HG03521 (cell line): ENCODE measurements around the gene RAB27A.

ENCODE experiments used
- ATAC-seq: cut with Tn5 transposase; IDR thresholded peaks from one replicate; pipeline ENCODE4 v1.9.1; 2021; ENCODE audit warnings: mild to moderate bottlenecking, moderate library complexity; ENCODE audit not compliant: unreplicated experiment

Gene RAB27A

GRCh38 chr15:55230051-55230670 is 59.5 kb downstream of the RAB27A start:
- ATAC-seq = no peak

DNA sequence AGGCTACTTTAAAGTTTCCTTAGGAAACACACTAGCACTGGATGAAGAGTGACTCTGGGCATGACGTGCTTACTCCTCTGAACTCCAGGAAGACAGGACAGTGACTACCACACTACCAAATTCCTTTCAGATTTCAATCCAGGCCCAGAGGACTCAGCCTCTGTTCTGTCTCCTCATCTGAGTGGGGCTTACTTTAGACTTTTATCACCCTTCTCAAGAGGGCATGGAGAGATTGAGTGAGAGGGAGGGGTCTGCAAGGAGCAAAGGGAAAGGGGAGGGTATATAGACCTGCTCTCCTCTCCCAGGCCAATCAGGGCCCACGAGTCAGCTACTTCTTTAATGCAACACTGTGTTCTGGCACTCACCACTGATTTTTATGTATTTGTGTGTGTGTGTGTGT is 63.5 kb downstream of the RAB27A start:
- ATAC-seq = no peak

- ATAC-seq = no peak
Observed at GRCh38 chr15:55224892-55225291, 64.7 kb downstream of the RAB27A start.

GRCh38 chr15:55222588-55222987 is 67.0 kb downstream of the RAB27A start:
- ATAC-seq = peak; percentile 71

DNA sequence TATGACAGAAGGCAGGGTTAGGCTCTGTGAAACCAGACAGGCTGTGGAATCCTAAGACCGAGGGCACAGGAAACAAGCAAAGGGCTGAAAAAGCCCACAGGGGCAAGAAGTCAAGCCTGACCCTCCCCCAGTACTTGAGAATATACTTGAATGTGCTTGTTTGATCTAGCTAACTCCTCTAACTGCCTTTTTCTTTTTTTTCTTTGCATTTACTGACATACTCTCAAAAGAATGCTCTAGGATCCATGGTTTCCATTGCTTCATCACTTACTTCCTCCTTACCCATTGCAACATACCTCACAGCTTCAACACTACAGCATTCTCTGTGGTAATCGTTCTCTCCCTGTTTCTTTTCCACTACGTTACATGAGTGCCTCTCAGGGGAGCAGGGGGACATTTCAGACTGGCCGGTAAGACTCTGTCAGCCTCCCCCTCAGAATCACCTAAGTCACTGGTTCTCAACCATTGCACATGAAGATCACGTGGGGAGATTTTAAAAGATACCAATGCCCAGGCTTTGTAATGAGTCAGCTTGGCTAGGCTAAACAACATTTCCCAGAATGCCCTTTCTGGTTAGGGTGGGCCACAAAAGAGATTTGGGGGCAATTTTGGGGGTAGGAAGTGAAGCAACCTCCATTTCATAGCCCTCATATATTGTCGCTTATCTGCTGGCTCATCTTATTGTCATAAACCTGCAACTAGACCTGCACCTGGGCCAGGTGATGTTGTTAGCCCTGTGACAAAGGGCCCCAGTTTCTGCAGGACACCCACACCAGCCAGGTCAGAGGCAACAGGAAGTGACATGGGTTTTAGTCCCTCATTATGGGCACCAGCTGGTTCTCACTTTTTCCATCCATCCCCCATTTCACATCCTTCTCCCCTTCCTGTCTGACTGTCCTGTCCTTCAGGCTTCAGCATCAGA is 68.3 kb downstream of the RAB27A start:
- no peak for ATAC-seq

DNA sequence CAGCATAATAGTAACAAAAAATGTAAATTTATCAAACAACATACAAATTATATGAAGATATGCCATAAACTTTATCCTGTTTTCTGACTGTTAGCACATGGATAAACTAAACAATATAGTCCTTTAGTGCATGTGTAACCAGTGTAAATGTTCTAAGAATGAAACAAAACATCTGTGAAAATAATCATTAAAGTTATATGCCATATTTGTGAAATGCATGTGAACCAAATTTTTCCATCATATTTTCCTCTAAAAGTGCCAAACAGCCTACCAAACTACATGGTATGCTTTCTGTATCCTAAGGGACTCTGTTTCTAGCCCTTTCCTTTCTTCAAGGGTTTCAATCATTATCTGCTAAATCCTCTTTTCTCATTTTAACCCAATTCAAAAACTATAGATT is 69.0 kb downstream of the RAB27A start:
- ATAC-seq = no peak

DNA sequence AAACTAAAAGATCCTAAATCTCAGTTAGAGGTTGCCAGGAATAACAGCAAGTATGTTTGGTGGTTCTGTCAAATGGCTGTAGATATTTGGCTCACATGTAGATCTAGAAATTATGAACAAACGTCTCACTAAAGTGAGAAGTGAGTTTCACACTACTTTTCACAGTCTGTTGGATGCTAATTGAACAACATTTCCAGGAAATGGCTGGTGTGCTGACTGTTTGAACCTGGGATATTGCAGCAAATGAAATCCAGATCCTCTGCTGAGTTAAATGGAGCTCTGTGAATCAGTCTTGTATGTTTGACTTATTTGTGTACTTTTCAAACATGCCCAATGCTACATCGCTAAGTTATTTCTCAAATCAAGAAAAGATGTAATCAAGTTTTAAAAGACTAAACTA is 71.6 kb downstream of the RAB27A start:
- ATAC-seq = no peak

GRCh38 chr15:55204464-55204863 is 85.1 kb downstream of the RAB27A start:
- no peak for ATAC-seq

- no peak for ATAC-seq
Observed at GRCh38 chr15:55202206-55202605, 87.4 kb downstream of the RAB27A start.

DNA sequence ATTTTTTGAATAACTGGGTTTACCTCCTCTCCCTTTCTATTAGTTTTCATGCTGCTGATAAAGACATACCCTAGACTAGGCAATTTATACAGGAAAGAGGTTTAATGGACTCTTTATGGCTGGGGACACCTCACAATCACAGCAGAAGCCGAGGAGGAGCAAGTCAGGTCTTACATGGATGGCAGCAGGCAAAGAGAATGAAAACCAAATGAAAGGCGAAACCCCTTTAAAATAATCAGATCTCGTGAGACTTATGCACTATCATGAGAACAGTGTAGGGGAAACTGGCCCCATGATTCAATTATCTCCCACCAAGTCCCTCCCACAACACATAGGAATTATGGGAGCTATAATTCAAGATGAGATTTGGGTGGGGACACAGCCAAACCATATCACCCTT is 90.9 kb downstream of the RAB27A start:
- no peak for ATAC-seq

GRCh38 chr15:55197719-55198118 is 91.9 kb downstream of the RAB27A start:
- ATAC-seq = no peak

DNA sequence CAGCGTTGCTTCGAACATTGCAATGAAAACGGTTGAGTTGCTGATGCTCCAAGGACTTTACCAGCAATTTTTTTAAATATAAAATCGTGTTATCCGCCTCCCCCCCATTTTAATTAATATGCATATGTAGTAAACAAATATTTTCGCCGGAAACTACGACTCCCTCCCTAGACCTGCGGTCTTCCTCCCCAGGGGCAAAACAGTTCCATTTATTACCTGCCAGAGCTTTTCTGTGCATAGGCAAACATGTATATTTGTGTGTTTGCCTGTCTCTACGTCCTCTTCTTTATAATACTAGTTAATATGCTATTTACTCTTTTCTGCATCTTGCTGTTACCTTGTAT is 92.3 kb downstream of the RAB27A start:
- ATAC-seq = peak; percentile 2

- peak; percentile 96 for ATAC-seq
Observed at GRCh38 chr15:55196458-55197361, 92.9 kb downstream of the RAB27A start, which contains the start of gene RSL24D1. Gene RSL24D1, minus strand, starts transcription at chr15:55196941. Its CDS starts 51 bp downstream, at chr15:55196890.

DNA sequence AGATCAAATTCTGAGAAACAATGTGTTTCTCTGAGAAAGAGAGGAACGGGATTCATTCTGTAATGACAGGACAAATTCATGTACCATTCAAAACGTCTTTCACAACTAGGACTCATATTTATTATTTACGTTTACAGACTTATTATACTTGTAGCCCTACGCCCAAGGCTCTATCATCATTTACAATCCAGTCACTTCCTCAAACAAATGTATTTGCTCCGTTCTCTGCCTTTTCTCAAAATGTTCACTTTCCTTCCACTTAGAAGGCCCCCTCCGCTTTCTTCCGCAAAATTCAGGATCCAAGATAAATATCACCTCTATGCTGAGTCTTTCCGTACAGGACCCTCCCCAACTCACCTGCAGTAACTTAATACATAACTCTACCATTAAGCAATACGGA is 93.6 kb downstream of the RAB27A start:
- ATAC-seq = no peak

DNA sequence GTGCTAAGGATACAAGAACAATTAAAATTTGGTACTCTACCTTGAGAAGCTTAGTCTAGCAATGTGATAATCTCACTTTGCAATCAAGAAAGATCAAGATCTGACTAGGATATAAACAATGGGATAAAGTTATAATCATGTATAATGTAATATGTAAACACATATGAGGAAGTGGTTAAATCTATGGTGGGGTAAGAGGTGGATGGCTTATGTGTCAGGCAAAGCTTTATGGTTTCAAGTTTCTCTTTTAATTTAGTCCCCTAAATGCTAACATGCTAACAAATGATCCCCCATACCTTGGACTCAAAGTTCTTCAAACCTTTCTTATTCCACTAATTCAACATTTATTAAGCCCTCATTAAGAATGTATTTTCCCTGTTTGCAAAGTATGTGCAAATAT is 95.4 kb downstream of the RAB27A start:
- ATAC-seq = no peak

DNA sequence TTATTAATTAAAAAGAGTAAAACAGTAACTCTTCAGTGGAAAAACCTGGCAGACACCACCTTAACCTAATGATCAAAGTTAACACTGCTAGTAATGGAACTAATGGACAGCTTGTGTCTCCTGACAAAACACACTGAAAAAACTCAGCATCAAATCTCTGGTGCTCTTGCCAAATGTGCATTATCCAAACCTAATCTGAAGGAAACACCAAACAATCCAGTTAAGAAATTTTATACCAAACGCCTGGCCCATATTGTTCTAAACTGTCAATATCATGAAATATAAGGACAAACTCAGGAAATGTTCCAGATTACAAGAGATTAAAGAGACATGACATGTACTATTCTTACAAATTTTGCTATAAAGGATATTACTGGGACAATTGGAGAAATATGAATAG is 103.3 kb downstream of the RAB27A start:
- no peak for ATAC-seq

- no peak for ATAC-seq
Observed at GRCh38 chr15:55183679-55184078, 105.9 kb downstream of the RAB27A start.

GRCh38 chr15:55179141-55179540 is 110.5 kb downstream of the RAB27A start:
- ATAC-seq = no peak

- ATAC-seq = no peak
Observed at GRCh38 chr15:55170361-55170760, 119.3 kb downstream of the RAB27A start.

GRCh38 chr15:55168350-55168974 is 121.2 kb downstream of the RAB27A start:
- no peak for ATAC-seq

DNA sequence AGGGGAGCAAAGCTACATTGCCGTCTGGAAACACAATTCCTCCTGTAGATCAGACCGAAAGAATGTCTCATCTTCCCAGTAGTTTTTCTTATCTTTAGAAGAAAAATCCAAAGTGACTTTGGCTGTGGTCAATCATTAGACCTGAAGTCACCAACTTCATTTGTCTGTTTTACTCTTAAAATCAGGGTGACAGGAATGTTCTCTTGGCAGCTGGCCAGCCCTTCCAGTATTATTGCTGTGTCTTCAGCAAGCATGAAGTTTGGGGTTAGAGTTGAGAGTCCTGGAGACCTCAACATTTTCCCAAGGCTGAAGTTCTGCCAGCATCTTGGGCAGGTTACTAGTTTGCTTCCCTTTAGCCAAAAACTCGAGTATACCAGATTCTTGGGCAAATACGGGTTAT is 125.3 kb downstream of the RAB27A start:
- ATAC-seq = no peak
